Measurements from ENCODE around the gene NMNAT1.
A peak's percentile ranks its signal among the peaks of the same experiment; 100 is the strongest.
"Not testable (repeated sequence)": the region's sequence is repeated elsewhere in the genome, so short reads cannot be mapped to it uniquely, and the experiment has no call there.

The NMNAT1 gene

DNA sequence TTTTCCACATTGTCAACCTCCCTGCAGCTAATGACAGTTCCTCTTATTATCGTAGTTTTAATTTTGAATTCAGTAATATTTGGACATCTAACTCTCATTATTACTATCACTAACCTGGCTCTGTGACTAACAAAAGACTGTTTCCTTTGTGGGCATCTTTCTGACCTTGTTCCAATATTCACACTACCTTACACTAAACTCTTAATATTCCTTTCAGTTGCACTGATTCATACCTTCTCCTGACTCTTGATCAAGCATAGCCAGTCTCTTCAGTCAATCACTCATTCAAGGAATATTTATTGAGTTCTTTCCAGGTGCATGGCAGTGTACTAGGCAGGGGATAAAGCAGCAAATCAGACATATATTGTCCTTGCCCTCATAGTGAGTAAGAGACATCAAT is 25.4 kb upstream of the NMNAT1 start:
- DNase-seq (ENCODE audit: low read depth in 1 of 2, low spot score in 1 of 2): no peak

DNA sequence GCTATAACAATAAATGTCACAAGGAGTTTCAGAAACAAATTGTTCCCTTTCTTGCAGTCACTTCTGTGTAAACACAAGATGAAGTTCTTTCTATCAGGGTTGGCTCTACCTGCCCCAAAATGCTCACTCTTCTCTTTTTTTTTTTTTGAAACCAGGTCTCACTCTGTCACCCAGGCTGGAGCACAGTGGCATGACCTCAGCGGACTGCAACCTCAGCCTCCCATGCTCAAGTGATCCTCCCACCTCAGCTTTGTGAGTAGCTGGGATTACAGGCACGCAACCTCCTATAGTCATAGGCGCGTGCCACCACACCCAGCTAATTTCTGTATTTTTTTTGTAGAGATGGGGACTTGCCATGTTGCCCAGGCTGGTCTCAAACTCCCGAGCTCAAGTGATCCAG is 22.7 kb upstream of the NMNAT1 start:
- no peak for DNase-seq (ENCODE audit: low read depth in 1 of 2, low spot score in 1 of 2)

DNA sequence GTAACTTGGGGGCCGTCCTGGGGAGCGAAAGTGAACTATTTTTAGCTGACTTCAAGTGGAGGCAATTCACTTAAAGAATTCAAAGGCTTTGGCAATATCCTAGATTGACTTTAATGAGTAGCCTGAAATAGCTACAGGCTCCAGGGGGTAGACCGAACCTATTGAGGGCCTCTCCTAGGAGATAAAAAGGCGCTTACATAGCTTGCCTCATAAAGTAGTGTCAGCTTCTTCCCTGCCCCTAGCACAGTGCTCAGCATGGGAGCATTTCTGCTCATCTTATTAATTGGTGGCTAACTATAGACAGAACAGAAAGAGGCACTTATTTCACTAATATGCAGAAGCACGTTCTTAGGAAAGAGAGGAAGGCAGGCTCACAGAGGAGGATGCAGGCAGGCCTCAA is 20.9 kb upstream of the NMNAT1 start:
- DNase-seq (ENCODE audit: low read depth in 1 of 2, low spot score in 1 of 2): no peak

DNA sequence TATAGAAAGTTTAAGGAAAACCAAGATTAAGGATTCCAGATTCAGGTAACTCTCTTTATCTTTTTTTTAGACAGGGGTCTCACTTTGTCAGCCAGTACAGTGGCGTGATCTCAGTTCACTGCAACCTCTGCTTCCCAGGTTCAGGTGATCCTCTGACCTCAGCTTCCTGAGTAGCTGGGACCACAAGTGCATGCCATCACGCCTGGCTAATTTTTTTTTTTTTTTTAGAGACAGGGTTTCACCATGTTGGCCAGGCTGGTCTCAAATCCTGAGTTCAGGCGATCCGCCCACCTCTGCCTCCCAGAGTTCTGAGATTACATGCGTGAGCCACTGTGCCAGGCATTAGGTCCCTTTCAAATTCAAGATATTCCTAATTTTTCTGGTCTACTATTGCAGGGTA is 16.0 kb upstream of the NMNAT1 start:
- no peak for DNase-seq (ENCODE audit: low read depth in 1 of 2, low spot score in 1 of 2)

DNA sequence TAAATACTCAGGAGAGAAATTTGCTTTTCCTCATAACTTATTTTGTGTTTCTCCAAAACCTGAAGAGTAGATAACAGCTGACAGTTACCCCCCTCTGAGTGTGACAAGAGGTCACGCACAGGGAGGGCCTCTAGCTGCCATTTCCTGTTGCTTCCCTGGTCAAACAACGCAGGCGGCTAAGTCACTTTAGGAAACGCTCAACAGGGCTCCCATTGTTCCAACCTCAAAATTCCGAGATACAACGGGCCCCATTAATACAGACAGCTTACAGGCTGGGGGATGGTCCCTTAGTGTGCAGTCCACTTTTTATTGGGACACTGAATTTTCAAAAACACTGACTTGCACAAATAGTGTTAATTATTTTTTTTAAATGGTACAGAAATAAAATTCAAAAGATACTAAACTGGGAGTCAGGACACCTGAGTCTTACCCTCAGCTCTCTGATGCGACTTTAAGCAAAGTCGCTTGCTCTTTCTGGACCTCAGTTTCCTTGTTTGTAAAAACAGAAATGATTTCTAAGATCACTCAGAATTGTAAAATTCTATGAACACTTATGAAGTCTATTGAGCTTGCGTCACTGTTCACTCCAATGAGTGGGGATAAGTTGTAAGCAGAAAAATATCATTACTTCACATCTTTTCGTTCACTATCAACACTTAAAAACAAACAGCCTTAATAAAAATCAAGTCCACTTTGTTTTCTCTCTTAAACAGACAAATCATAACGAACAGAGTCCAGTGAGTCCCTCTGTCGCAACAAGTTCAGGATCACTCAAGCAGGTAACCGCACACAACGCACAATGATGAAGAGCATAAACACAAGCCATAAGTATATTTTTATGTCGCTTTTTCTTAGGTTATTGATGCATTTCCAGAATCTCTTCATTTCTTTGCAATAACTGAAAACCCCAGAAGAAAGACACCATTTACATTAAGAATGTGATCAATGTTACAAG is 13.6 kb upstream of the NMNAT1 start:
- DNase-seq (ENCODE audit: low read depth in 1 of 2, low spot score in 1 of 2): no peak

DNA sequence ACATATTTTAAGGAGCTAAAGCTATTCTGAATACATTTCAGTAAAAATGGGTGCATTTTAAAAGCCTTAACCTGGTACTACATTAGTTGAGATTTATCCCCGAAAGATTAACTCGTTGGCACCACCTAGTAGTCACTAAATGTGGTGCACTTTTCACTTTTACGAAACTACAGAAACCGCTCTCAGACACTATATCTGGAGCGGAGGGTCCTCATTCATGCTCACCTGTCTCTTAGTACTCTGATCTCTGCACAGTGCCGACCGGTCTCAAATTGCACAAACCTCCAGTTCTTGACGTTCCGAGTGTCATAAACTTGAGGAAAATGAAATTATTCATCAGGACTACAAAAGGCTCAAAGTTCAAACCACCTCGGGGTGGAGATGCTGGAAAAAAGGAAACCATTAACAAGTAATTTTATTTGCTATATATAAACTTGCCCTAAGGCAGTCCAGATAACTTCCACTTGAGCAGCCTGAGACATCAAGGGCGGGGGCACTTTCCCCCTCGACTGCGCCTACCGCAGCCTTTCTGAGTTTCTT is 806 bp upstream of the NMNAT1 start:
- peak; percentile 1 to 4 for DNase-seq (ENCODE audit: low read depth in 1 of 2, low spot score in 1 of 2)

GRCh38 chr1:9946315-9946714 is 3.0 kb downstream of the NMNAT1 start:
- DNase-seq (ENCODE audit: low read depth in 1 of 2, low spot score in 1 of 2): no peak

DNA sequence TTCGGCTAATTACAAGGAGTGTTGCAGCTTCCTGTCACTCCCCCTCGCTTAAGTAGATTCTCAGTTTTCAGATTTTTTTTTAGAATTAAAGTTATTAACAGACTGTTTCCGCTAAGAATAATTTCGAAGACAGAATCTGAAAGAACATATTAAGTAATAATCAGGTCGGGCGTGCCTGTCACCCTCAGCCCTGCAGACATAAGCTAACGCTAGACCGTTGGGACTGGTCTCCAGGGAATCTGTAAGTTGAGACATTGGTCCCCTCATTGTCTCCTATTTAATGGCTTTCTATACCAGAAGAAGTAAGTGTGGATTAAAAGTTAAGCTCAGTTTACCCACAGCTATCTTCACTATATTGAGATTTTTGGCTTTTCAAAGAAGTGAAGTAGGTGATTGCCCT is 14.5 kb downstream of the NMNAT1 start:
- no peak for DNase-seq (ENCODE audit: low read depth in 1 of 2, low spot score in 1 of 2)

GRCh38 chr1:9960011-9960410 is 16.7 kb downstream of the NMNAT1 start:
- no peak for DNase-seq (ENCODE audit: low read depth in 1 of 2, low spot score in 1 of 2)

DNA sequence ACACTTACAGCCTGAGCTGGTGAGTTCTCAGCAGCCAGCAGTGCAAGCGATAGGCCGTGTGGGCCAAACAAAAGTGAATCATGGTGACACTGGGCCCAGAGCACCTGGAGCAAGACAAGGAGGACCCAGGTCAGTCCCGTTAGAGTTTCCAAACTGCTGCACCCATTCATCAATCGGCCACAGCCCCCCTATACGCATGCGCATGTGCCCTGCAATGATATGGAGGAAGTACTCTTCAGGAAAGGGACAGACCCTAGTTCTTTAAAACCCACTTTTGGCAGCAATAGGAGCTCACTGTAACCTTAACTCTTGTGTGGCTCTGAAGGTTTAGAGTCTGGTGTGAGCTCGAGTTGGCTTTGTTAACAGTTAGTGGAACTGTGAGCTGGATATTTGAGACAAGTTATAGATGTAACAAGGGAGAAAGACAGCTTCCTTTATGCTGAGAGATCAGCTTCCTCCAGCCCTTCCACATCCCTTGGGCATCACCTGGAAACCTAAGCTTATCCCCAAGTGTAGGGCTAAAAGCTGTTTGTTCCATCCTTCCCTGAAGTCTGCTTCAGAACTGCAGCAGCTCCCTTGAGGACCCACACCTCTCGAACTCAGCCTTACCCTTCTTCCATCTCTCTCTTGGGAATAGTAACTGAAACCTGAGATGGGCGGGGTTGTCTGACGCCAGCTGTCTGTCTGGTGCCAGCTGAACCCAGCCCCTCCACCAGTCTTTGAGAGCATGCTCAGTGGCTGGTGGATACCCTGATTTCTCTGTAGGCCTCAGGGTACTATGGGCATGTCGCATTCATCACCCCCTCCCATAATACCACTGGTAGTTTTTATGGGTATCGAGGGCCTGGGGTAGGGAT is 17.7 kb downstream of the NMNAT1 start:
- no peak for DNase-seq (ENCODE audit: low read depth in 1 of 2, low spot score in 1 of 2)

GRCh38 chr1:9984253-9984652 is 41.0 kb downstream of the NMNAT1 start:
- DNase-seq (ENCODE audit: low read depth in 1 of 2, low spot score in 1 of 2): no peak

DNA sequence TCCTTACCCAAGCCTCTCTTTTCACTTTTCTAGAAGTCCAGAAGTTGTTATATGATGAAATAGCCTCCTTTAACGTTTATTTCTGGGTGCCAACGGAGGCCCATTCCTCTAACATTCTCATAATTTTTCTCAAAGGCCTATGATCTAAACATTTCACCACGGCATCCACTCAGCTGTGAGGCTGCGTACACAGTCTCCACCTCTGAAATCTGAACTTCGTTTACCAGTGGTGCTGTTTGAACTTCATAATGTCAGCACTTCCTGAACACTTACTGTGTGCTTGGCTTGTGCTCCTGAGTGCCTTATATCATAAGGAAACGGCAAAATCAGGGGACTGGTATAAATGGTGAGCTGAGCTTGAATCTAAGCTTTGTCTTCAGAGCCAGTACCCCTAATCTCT is 41.7 kb downstream of the NMNAT1 start:
- DNase-seq (ENCODE audit: low read depth in 1 of 2, low spot score in 1 of 2): no peak

DNA sequence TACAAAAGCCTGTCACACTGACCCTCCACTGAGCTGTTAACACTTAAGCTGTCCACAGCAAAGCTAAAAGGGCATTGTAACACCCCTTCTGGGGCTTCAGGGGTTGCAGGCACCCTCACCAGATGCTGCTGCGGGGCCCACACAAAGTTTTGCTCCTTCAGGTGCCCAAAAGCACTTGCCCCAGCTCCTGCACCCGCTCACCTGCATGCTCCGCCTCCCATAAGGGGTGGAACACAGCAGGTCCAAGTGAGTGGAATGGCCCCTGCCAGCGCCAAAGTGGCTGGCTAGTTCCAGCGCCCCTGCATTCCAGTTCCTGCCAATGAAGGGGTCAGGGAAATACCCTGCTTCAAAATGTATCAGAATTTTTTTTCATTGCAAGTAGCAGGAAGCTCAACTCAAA is 46.5 kb downstream of the NMNAT1 start:
- DNase-seq (ENCODE audit: low read depth in 1 of 2, low spot score in 1 of 2): no peak

DNA sequence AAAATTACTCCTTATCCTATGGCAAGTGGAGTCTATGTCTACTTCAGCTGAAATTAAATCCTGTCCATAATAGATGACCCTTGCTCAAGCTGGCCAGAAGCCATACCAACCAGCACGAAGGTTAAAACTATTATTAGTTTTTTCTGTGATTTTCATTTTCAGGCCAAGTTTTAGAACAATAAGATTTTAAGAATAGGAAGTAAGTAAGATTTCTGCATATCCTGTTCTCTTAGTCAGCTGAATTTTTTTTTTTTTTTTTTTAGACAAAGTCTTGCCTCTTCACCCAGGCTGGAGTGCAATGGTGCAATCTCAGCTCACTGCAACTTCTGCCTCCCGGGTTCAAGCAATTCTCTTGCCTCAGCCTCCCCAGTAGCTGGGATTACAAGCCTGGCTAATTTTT is 47.7 kb downstream of the NMNAT1 start:
- DNase-seq (ENCODE audit: low read depth in 1 of 2, low spot score in 1 of 2): no peak

DNA sequence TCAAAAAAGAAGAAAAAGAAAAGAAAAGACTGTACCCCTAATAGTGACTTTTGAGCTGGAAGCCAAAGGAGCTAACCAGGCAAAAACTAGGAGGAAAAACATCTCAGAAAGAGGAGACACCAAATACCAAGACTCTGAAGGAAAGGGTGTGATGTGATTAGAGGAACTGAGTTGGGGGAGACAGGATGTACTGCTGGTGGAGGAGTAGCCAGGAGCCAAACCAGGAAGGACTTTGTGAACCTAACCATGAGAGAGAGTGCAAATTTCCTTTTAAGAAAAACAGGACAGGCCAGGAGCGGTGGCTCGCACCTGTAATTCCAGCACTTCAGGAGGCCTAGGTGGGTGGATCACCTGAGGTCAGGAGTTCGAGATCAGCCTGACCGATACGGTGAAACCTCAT is 49.6 kb downstream of the NMNAT1 start:
- DNase-seq (ENCODE audit: low read depth in 1 of 2, low spot score in 1 of 2): no peak

DNA sequence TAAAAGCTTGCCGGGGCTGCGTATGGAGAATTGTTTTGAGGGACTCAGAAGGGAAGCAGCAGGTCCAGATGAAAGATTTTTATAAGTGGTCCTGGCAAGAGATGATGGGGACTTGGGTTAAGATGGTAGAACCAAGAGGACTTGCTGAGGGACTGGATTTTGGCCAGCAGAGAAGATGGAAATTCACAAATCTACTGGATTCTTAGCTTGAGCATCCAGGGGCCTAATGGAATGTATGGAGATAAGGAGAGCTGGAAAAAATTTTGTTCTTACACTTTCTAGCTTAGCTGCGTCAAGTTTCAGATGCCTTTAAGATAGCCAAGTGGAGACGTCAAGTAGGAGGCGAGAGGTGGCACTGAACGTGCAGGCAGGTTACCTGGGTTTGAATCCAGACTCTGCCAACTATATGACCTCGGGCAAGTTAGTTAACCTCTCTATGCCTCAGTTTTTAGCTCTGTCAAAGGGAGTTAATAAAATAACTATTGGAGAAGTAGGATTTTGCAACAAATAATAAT is 50.3 kb downstream of the NMNAT1 start:
- no peak for DNase-seq (ENCODE audit: low read depth in 1 of 2, low spot score in 1 of 2)

GRCh38 chr1:9996624-9997582 is 53.6 kb downstream of the NMNAT1 start, which contains the start of gene RBP7:
RBP7 (plus strand) TSS chr1:9997228; CDS start chr1:9997259, 31 bp downstream.
- no peak for DNase-seq (ENCODE audit: low read depth in 1 of 2, low spot score in 1 of 2)

DNA sequence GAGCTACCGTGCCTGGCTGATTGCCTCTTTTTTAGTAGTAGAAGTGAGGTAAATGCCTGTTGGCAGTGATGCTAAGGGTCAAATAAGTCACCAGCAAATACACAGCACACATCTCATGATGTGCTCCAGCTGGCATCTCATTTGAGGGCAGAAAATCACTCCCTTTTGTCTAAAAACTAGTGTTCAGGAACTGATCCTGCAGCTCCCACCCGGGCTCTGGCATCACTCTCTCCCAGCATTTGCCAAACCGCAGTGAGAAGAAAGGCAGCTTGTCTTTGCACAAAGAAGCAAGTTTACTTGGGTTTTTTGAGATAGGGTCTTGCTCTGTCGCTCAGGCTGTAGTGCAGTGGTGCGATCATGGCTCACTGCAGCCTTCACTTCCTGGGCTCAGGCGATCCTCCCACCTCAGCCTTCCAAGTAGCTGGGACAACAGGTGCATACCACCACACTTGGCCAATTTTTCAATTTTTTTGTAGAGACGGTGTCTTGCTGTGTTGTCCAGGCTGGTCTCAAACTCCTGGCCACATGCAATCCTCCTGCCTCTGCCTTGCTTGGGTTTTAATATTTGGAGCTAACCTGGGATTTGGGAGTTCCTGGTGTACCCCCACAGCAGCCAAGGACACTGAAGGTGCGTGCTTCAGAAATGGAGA is 57.9 kb downstream of the NMNAT1 start:
- no peak for DNase-seq (ENCODE audit: low read depth in 1 of 2, low spot score in 1 of 2)

DNA sequence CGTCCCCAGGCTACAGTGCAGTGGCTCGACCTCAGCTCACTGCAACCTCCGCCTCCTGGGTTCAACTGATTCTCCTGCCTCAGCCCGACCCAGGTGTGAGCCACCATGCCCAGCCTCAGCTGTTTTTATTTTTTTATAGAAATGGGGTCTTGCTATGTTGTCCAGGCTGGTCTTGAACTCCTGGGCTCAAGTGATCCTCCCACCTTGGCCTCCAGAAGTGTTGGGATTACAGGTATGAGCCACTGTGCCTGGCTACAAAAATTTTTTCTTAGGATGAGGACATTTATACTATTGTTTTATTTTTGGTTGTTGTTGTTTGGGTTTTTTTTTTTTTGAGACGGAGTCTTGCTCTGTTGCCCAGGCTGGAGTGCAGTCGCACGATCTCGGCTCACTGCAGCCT is 62.0 kb downstream of the NMNAT1 start:
- not testable (repeated sequence) for DNase-seq (ENCODE audit: low read depth in 1 of 2, low spot score in 1 of 2)

- DNase-seq (ENCODE audit: low read depth in 1 of 2, low spot score in 1 of 2): no peak
Observed at GRCh38 chr1:10007169-10007568, 63.9 kb downstream of the NMNAT1 start.

Measured in activated CD4-positive, alpha-beta T cell treated with anti-CD3 and anti-CD28 coated beads, Interleukin-2, amount 50 U/mL, for 24 hours (primary cell).